ENCODE measurements around the gene DUOXA1. TPM values are rescaled to one million over a fixed set of nuclear protein-coding genes. Genes with fewer than 3 reads are reported as not detected.

The DUOXA1 gene, protein sequence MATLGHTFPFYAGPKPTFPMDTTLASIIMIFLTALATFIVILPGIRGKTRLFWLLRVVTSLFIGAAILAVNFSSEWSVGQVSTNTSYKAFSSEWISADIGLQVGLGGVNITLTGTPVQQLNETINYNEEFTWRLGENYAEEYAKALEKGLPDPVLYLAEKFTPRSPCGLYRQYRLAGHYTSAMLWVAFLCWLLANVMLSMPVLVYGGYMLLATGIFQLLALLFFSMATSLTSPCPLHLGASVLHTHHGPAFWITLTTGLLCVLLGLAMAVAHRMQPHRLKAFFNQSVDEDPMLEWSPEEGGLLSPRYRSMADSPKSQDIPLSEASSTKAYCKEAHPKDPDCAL
- 0.18 and 0.24 TPM in 2 replicates for polyA plus RNA-seq (2011; rRNA removed)
- 0.07 and 0.16 TPM in 2 replicates for polyA plus RNA-seq (2012; cell fraction: cytosol; rRNA removed)
- polyA plus RNA-seq (2012; cell fraction: nucleus; rRNA removed), result 0.26 and 0.87 TPM in 2 replicates
- polyA plus RNA-seq (2017; fragmentation: RNase III; extraction: RNeasy Plus Mini Kit Qiagen cat#74134 plus additional on column Dnase treatment), result 0.23 to 0.49 TPM (median 0.30 TPM) in 3 replicates
- 0.24 and 0.45 TPM in 2 replicates for polyA minus RNA-seq (2011; rRNA and poly(A)+ RNA removed)

DNA sequence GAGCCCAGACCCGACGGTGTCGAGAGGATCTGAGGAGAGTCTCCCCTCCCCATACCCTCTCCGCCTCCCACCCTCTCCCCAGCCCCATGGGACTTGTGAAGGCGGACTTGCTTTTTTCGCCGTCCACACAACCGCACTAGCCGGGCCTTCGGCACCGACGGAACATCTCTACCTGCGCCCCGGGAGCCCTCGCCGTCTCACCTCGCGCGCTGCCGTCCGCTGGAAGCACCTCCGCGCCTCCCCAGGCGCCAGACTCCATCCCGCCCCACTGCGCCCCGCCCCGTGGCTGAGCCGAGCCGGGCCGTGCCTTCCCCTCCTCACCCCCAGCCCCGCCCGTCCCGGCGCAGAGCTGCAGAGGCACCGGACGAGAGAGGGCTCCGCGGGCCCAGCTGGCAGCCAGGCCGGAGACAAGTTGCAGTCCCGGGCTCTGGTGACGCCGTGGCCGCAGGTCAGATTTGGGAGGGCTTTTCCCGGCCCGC, at the start of gene DUOXA1, which contains the start of gene DUOX1:
DUOXA1 (minus strand) TSS at position 229 of the 479 bp plus-strand sequence. CDS start 6,865 bp downstream, outside the sequence.
DUOX1 (plus strand) TSS at position 344 of the 479 bp plus-strand sequence. CDS start 1,973 bp downstream, outside the sequence.
- Histone ChIP-seq H3K27ac (no peak within 1 kb of the TSS), H3K4me2 (no peak within 1 kb of the TSS), H3K4me1 (no peaks in the 10 kb centered on the region), H3K9me3 (no peaks in the 10 kb centered on the region), H3K4me3 (no peak within 1 kb of the TSS)
- ChIA-PET CTCF (interaction anchor here (0.7 kb wide), 1 partner anchor 12 kb away, joined by 3 read pairs; no protein-coding TSS in a partner anchor), POLR2A (no interaction called here)
- DNase-seq (ENCODE audit: low read depth in 1 of 2, low spot score in 1 of 2) (no peak), ATAC-seq (no peak), FAIRE-seq (no peak)
- 96% methylated on average over 22 of the region's 46 CpGs for WGBS (ENCODE audit: missing lambda C conversion rate)
- TF ChIP-seq NPAS2 (CRISPR knock-in tag; IDR thresholded peaks at IDR 0.05; ENCODE audit: borderline replicate concordance) (no peak), RNF2 (IDR thresholded peaks at IDR 0.05; ENCODE audit: borderline replicate concordance, low read depth) (no peak), HOXB5 (CRISPR knock-in tag; IDR thresholded peaks at IDR 0.05) (no peak), HOXA7 (CRISPR knock-in tag; IDR thresholded peaks at IDR 0.05) (no peak)
- TF ChIP-seq, protein P1, sequence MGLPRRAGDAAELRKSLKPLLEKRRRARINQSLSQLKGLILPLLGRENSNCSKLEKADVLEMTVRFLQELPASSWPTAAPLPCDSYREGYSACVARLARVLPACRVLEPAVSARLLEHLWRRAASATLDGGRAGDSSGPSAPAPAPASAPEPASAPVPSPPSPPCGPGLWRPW (IDR thresholded peaks at IDR 0.05), result no peak
- TF ChIP-seq, protein P2, sequence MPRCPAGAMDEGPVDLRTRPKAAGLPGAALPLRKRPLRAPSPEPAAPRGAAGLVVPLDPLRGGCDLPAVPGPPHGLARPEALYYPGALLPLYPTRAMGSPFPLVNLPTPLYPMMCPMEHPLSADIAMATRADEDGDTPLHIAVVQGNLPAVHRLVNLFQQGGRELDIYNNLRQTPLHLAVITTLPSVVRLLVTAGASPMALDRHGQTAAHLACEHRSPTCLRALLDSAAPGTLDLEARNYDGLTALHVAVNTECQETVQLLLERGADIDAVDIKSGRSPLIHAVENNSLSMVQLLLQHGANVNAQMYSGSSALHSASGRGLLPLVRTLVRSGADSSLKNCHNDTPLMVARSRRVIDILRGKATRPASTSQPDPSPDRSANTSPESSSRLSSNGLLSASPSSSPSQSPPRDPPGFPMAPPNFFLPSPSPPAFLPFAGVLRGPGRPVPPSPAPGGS (IDR thresholded peaks at IDR 0.05), result no peak

DNA sequence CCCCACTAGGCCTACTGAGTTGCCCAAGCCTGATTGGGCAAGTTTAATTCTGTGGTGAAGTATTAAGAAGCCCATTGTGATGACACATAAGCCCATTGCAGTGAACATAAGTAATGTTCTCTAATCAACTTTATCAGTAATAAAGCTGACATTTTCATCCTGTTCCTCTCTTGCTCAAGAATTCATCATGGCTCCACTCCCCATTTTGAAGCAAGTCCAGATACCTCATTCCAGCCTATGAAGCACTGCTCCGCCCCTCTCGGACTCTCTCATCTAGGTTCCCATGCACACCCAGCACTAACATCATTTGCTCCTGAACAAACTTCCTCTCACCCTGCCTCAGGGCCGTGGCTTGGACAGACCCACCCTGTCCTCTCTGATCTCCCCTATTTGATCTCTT, 47.6 kb upstream of the DUOXA1 start:
- ATAC-seq, result no peak
- H3K4me2 ChIP-seq, result no peak overlapping the region
- no peak overlapping the region for H3K4me3 ChIP-seq
- H3K27ac ChIP-seq, result no peak overlapping the region
- H3K4me1 ChIP-seq, result no peaks in the 10 kb centered on the region
- no peak for FAIRE-seq
- TF ChIP-seq, protein P3, sequence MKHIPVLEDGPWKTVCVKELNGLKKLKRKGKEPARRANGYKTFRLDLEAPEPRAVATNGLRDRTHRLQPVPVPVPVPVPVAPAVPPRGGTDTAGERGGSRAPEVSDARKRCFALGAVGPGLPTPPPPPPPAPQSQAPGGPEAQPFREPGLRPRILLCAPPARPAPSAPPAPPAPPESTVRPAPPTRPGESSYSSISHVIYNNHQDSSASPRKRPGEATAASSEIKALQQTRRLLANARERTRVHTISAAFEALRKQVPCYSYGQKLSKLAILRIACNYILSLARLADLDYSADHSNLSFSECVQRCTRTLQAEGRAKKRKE (CRISPR knock-in tag; IDR thresholded peaks at IDR 0.05; ENCODE audit: low read depth), result no peak
- no peak for TF ChIP-seq HOXA7 (CRISPR knock-in tag; IDR thresholded peaks at IDR 0.05)
- POLR2A ChIA-PET, result no interaction called here
- WGBS (ENCODE audit: missing lambda C conversion rate), result 69% methylated on average over 3 of the region's 3 CpGs
- no peaks in the 10 kb centered on the region for H3K9me3 ChIP-seq
- no peak for DNase-seq (ENCODE audit: low read depth in 1 of 2, low spot score in 1 of 2)
- CTCF ChIA-PET, result interaction anchor here (0.9 kb wide), 1 partner anchor 14 kb away, joined by 3 read pairs; no protein-coding TSS in a partner anchor

DNA sequence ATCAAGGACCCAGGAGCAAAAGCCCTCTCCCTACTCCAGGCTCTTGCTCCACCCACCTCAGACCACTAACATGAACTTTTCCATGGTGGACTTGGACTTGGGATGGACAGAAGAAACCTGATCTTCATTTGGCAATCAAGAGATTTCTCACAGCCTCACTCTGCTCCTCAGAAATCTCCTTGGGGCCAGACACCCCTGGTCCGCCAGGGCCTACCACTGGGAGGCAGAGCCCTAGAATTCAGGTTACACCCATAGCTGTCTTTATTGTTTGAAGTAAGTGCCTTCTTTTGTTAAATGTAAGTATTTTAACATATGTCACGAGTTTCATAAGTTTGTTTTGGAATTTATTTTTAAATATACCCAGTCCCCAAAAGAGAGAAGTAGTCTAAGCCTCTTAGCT, 44.9 kb upstream of the DUOXA1 start:
- no peak overlapping the region for H3K4me3 ChIP-seq
- H3K4me2 ChIP-seq, result no peak overlapping the region
- no peaks in the 10 kb centered on the region for H3K4me1 ChIP-seq
- POLR2A ChIA-PET, result no interaction called here
- no peaks in the 10 kb centered on the region for H3K9me3 ChIP-seq
- no peak for ATAC-seq
- CTCF ChIA-PET, result interaction anchor here (1.2 kb wide), 1 partner anchor 256 kb away, joined by 3 read pairs; no protein-coding TSS in a partner anchor
- no peak for FAIRE-seq
- no peak overlapping the region for H3K27ac ChIP-seq
- no peak for DNase-seq (ENCODE audit: low read depth in 1 of 2, low spot score in 1 of 2)
- WGBS (ENCODE audit: missing lambda C conversion rate), result 90% methylated on average over 2 of the region's 2 CpGs
- TF ChIP-seq, protein P4, sequence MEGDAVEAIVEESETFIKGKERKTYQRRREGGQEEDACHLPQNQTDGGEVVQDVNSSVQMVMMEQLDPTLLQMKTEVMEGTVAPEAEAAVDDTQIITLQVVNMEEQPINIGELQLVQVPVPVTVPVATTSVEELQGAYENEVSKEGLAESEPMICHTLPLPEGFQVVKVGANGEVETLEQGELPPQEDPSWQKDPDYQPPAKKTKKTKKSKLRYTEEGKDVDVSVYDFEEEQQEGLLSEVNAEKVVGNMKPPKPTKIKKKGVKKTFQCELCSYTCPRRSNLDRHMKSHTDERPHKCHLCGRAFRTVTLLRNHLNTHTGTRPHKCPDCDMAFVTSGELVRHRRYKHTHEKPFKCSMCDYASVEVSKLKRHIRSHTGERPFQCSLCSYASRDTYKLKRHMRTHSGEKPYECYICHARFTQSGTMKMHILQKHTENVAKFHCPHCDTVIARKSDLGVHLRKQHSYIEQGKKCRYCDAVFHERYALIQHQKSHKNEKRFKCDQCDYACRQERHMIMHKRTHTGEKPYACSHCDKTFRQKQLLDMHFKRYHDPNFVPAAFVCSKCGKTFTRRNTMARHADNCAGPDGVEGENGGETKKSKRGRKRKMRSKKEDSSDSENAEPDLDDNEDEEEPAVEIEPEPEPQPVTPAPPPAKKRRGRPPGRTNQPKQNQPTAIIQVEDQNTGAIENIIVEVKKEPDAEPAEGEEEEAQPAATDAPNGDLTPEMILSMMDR (IDR thresholded peaks at IDR 0.05), result no peak
- TF ChIP-seq, protein P5, sequence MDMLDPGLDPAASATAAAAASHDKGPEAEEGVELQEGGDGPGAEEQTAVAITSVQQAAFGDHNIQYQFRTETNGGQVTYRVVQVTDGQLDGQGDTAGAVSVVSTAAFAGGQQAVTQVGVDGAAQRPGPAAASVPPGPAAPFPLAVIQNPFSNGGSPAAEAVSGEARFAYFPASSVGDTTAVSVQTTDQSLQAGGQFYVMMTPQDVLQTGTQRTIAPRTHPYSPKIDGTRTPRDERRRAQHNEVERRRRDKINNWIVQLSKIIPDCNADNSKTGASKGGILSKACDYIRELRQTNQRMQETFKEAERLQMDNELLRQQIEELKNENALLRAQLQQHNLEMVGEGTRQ (IDR thresholded peaks at IDR 0.05), result no peak
- TF ChIP-seq, protein P6, sequence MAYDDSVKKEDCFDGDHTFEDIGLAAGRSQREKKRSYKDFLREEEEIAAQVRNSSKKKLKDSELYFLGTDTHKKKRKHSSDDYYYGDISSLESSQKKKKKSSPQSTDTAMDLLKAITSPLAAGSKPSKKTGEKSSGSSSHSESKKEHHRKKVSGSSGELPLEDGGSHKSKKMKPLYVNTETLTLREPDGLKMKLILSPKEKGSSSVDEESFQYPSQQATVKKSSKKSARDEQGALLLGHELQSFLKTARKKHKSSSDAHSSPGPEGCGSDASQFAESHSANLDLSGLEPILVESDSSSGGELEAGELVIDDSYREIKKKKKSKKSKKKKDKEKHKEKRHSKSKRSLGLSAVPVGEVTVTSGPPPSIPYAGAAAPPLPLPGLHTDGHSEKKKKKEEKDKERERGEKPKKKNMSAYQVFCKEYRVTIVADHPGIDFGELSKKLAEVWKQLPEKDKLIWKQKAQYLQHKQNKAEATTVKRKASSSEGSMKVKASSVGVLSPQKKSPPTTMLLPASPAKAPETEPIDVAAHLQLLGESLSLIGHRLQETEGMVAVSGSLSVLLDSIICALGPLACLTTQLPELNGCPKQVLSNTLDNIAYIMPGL (CRISPR knock-in tag; IDR thresholded peaks at IDR 0.05; ENCODE audit: borderline replicate concordance), result no peak
- TF ChIP-seq TFCP2L1 (CRISPR knock-in tag; IDR thresholded peaks at IDR 0.05) (no peak), MYC (IDR thresholded peaks at IDR 0.05; ENCODE audit: borderline replicate concordance, low read length) (no peak), PHF8 (IDR thresholded peaks at IDR 0.05; ENCODE audit: borderline replicate concordance, low read depth) (no peak), CBX8 (IDR thresholded peaks at IDR 0.05) (no peak), EP300 (IDR thresholded peaks at IDR 0.05) (no peak), NFE2L2 (conservative IDR thresholded peaks at IDR 0.05; ENCODE audit: low read length) (no peak), RARB (CRISPR knock-in tag; IDR thresholded peaks at IDR 0.05) (no peak), NPAS2 (CRISPR knock-in tag; IDR thresholded peaks at IDR 0.05; ENCODE audit: borderline replicate concordance) (no peak), HEYL (CRISPR knock-in tag; IDR thresholded peaks at IDR 0.05) (no peak), CEBPB (IDR thresholded peaks at IDR 0.05) (no peak), FOSL2 (IDR thresholded peaks at IDR 0.05) (no peak), FOSL2 (CRISPR knock-in tag; IDR thresholded peaks at IDR 0.05) (no peak), RFX5 (IDR thresholded peaks at IDR 0.05) (no peak), ESRRA (IDR thresholded peaks at IDR 0.05; ENCODE audit: borderline replicate concordance, low read length) (no peak)
- TF ChIP-seq, protein P3 (CRISPR knock-in tag; IDR thresholded peaks at IDR 0.05; ENCODE audit: low read depth), result no peak
